Dedifferentiated amniotic fluid mesenchymal stem cell (primary cell): ENCODE measurements around the gene IL37.
A peak's percentile ranks its signal among the peaks of the same experiment; 100 is the strongest.
"Not testable (repeated sequence)": the region's sequence is repeated elsewhere in the genome, so short reads cannot be mapped to it uniquely, and the experiment has no call there.

Experiments
- DNase-seq: peaks from one replicate; pipeline ENCODE4 v3.0.0-alpha.2; 2016; ENCODE audit errors: extremely low spot score

IL37 gene

DNA sequence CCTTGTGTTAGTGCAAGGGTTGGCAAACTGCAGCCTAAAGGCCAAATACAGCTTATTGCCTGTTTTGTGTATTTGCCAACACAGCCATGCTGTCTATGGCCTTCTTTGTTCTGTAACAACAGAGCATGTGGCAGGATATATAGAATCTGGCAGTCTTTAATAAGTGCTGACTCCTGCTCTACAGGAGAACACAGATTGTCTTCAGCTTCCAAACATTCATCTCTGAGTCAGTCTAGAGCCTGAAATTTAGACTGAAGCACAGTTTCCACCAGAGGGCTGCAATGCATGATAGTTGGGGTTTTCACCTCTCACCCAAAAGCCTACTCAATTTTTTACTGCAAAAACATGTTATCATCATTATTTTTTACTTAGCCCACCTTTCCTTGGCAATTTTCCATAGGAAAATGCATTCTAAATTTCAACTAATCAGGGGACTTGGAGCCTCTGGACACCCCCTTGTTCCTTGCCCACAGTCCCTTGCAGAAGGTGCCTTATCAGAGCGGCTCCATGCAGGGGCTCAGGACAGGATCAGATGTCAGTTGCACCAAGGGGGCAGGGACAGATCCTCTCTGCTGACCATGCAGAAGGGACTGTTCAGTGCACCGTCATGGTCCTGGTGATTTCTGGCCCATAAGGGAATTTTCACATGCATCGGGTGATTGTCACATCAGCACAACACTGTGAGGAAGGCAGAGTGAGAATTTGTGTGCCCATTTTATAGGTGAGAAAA is 12.4 kb downstream of the IL37 start:
- no peak for DNase-seq

DNA sequence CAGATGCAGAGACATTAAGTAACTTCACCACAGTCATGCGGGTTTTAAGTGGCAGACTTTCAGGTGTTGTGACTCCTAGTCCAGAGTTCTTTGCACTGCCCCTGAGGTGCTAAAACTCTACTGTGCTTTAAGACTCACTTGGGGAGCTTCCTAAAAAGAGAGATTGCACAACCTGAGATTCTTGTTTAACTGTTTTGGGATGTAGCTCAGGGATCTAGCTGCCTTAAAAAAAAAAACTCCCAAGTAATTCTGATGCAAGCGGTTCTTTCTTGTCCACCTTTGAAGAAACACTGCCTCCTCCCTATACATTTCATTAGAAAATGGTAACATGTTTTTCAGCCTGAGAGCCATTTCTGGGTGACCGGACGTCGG is 13.0 kb downstream of the IL37 start:
- DNase-seq: no peak

DNA sequence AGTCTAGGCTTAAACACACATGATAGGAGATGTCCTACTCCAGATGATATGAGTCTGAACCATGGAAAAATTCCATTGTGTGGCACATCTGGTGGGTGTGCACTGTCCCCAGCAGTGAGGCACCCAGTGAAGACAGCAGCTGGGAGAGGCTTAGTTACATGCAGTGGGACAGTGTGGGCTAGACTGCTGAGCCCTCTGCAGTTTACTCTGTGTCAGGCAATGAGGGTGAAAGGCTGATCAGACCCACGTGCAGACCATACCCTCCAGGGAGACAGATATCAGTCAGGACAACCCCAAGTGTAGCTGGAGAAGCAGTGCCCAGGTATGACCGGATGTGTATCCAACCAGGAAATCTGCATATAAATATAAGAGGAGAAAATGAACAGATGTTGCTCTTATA is 13.4 kb downstream of the IL37 start:
- DNase-seq: no peak

DNA sequence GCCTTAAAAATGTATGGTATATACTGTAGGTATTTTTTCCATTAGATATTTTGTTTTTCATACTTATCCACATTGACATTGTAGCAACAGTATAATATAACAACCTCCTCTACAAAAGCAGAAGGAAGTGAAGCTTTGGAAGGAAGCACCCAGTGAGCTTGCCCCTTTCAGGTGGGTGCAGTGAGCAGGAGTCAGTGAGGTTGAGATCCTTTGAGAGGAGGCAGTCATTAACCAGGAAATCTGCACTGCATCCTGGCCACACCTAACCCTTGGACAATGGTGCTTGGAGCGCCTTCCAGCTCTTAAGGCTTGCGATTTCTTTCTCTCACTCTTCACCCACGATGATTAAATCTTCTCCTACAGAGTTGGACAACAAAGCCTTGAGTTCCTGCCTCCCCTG is 13.9 kb downstream of the IL37 start:
- DNase-seq: no peak

DNA sequence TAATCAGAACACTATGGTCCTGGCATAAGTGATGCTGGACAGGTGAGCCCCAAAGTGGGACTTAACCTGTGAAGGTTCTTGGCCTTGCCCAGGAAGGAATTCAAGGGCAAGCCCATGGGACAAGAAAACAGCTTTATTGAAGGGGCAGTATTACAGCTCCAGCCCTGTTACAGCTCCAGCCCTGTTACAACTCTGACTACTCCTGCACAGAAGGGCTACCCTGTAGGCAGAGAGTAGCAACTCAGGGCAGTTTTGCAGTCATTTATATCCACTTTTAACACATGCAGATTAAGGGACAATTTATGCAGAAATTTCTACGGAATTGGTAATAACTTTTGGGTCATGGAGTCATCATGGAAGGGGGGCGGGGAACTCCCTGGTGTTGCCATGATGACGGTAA is 15.7 kb downstream of the IL37 start:
- DNase-seq: no peak

DNA sequence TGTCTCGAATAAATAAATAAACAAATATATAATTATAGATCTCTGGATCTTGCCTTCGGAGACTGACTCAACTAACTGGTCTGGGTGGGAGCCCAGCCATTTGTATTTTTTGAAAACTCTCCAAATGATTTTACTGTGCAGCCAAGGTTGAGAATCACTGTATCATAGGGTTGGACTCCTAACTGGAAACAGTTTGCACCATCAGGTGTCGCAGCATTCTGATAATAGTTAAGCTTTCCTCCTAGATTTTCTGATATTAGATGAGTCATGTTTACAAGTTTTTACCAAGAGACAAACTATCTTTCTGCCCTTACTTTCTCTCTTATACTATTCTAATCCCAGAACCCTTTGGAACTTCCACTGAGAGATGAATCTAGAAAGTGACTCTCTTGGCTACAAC is 16.8 kb downstream of the IL37 start:
- DNase-seq: no peak

DNA sequence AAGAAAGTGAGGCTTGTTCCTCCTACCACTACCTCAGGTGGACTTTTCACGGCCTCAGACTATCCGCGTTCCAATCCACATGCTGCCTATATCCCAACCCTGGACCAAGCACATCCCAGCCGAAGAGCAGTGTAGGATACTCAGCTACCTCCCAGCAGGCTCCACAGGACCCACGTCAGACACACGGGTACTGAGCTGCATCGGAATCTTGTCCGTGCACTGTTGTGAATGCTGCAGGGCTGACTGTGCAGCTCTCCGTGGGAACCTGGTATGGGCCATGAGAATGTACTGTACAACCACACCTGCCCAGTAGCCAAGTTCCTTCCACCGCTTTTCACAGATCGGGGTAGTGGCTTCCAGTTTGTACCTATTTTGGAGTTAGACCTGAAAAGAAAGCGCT is 22.3 kb downstream of the IL37 start:
- no peak for DNase-seq

DNA sequence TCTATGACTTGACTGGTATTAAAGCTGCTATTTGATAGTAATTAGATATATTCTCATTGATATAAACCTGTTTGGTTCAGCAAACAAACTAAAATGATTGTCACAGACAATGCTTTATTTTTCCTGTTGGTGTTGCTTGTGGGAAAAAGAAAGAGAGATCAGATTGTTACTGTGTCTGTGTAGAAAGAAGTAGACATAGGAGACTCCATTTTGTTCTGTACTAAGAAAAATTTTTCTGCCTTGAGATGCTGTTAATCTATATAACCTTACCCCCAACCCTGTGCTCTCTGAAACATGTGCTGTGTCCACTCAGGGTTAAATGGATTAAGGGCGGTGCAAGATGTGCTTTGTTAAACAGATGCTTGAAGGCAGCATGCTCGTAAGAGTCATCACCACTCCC is 23.2 kb downstream of the IL37 start:
- not testable (repeated sequence) for DNase-seq

DNA sequence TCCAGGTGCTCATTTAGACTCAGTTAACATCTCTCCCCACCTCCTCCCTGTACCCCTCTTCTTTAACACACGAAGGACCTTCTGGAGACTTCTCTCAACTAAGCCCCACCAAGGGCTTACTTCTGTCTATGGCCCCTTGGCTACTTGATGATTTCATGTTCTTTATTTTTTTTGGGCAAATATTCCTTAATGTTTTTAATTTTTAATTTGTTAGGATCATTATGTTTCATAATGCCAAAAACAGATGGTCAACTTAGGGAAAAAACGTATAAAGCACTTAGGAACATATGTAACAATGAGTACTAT is 25.9 kb downstream of the IL37 start:
- no peak for DNase-seq

DNA sequence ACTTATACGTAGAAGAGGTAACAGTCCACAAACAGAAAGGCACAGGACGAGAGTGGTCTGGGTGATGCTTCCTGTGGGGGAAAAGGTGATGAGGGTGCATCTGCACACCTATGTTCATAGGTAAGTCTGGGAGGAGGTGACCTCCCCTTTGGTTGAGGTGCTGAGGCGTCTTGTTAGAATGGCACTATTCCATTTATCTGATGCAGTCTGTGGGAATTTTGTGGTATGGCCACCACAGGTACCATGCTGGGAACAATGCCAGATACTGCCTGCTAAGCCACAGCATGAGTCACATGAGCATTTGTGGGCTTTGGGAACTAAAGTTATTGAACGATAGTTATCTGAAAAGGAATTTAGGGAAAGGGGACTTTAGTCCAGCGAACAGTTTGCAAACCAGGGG is 27.9 kb downstream of the IL37 start:
- no peak for DNase-seq

DNA sequence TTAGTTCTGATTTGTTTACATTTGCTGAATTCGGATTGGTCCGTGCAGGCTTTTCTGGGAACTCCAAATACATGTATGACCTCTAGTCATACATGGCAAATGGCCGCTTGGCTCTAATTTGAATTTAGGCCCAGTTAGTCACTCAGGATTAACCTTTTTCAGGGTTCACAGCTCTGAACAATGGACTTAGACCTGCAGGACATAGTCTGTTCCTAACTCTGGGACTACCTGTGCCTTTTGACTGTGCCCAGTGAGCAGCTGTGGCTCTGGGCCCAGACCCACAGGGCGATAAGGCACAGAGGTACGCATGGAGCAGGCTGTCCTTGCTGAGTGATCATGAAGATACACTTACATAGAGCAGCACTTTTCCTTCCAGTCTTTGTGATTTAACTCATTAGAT is 28.5 kb downstream of the IL37 start:
- DNase-seq: no peak

DNA sequence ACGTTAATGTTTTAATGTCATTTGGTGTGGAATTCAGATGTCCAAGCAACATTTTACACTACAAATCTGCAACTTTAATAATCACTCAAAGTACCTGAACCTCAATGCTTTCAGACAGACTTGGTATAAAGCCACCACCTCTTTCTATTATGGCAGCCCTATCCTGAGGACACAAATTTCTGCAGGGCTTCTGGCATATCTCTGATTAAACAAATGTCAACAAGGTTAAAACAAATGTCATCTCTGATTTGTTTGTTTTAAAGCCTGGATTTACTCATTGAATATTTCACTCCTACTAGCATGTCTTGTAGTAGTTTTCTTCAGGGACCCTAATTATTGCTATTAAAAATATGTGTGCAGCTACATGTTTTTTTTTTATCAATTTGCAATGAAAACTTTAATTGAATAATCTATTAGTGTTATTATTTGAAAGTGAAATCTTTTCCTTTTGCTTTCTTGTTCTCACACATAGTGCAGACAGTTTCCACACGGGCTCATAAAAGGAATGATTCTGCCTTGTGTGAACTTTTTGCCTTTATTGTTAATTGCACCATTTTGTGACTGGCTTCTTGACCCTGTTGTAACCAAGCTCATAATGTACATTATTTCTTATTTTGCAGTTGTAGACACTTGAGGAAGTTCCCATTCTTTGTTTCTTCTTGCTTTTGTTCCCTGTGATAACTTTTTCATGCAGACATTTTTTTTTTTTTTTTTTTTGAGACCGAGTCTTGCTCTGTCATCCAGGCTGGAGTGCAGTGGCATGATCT is 30.1 kb downstream of the IL37 start:
- DNase-seq: no peak

DNA sequence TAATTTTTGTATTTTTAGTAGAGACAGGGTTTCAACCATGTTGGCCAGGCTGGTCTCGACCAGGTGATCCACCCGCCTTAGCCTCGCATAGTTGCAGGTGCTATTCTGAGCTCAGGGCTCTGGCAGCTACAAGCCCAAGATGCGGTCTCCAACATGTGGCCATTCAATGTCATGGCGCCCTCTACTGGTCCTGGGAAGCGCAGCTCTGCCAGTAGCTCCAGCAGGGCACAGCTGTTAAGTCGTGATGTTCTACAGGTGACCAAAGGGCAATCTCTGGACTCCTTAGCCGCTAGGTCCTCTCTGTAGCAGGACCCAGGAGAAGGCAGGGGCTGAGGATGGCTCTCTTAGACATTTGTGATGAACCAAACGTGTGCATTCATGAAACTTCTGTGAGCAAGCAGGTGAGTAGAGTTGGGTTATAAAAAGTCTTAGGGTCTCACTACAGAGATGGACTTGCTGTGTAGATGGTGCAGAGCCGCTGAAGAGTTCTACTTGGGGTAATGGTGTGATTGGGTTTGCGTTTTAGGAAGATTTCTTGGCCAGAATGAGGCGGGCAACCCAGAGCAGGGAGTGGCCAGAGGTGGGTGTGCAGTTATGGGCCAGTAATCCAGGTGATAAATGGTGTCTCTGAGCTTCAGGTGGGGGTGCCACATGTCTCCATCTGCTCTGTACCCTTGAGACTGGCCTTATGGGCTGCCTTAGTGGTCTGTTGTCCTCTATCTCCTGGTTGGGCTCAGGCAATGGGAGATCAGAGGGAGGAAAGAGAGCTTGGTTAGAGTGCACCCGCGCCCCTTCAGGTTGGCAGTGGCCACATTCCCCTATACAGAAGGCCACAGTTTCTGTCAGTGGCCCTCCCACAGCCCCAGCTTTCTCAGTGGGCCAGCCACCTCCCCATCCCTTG is 31.0 kb downstream of the IL37 start:
- DNase-seq: peak; percentile 55

DNA sequence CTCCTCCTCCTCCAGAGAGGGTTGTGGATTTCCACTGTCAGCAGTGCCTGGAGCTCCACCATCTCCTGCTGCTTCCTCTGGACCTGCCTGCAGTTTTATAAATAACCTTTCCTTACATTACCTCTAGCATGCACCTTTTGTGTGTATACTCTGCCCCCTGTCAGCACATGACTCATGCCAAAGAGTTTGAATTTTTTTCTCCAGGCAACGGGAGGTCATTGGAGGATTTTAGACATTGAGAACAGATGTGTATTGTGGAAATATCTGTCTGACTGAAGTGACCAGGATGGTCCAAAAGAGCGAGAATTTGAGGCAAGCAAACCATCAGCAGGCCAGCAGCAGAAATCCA is 31.7 kb downstream of the IL37 start:
- DNase-seq: no peak

DNA sequence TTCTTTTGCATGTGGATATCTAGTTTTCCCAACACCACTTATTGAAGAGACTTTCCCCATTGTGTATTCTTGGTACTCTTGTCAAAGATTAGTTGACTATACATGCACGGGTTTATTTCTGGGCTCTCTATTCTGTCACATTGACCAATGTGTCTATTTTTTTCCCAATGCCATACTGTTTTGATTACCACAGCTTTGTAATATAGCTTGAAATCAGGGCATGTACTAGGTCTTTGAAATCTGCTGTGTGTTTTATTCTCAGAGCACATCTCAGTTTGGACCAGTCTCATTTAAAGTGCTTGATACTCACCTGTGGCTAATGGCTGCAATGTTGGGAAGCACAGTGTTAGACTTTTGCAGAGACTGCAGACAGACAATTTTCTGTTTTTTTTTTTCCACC is 34.0 kb downstream of the IL37 start:
- no peak for DNase-seq

DNA sequence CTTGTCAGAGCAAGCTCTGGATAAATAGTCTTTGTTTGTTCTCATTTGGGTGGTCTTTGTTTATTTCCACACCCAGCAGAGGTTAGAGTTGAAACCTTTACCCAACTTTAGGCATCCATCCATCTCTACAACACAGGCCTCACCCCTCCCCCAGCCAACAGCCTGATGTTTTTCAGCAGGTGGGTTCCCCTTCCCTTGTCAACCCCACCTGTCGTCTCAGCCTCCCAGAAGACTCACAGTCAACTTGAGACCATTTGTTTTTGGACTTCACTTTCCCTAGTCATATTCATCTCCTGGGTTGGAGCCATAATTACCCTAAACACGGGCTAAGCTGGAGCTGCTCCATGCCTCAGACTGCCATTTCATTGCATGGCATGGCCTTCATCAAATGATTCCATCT is 35.1 kb downstream of the IL37 start:
- no peak for DNase-seq

DNA sequence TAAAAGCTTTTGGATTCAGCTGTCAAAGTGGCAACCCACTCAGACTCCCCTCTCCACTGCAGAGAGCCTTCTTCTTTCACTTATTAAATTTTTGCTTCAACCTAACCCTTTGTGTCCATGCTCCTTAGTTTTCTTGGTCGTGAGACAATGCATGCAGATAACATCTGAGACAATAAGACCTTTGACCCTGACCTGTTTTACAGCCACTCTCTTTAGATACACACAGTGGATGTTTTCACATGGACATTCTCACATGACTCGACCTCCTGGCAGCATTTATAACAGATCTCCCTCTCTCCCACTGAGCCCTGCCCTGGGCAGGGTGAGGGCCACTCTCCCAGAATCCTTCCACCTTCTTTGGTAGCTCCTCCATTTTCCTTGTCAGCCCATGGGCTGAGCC is 36.4 kb downstream of the IL37 start:
- no peak for DNase-seq

DNA sequence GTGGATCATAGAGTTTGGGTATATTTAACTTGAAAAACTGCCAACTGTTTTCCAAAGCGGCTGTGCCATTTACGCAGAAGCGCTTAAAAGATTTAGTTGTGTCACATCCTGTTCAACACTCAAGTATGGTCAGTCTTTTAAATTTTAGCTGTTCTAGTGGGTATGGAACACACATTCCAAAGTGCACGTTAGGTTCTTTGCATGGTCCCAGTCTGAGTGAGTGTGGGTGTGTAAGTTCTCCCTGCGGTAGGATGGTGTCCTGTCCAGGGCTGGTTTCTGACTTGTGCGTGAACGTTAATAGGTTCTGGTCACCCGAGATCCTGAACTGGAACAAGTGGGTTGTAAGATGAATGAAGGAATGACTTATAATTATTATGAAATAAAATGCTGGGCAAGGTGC is 38.5 kb downstream of the IL37 start:
- DNase-seq: no peak

DNA sequence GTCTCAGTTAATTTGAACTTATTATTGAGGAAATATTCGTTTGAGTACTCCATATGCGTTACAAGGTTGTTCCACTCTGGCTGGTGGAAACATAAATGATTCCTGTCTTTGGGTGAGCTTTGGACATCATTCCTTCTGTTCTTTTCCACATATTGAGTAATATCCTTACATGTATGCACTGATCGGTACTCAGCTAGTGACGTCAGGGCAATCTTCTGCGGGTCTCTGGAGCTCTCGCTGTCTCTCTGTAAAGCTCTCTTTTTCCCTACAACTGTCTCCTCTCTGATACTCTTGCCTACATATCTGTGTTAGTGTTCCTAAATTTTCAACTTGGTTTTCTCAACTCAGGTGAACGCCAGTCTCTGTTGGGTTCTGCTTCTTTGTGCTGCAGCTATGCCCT is 43.4 kb downstream of the IL37 start:
- no peak for DNase-seq

DNA sequence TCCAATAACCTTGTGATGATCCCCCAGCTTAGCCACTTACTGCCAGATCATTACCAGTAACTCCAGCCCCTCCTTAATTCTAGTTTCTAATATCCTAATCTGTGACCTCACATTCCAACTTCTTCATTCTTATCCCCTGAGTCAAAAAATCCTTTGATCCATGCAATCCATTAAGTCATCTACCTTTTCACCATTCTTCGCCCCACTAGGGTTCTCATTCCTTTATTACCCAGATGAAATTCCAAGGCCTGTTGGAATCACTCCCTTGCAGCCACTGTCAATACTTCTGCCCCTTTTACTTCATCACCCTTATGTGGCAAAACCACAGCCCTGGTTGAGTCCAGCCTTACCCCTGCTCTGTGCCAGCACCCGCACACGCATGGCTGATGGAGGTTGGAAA is 46.5 kb downstream of the IL37 start:
- DNase-seq: no peak

DNA sequence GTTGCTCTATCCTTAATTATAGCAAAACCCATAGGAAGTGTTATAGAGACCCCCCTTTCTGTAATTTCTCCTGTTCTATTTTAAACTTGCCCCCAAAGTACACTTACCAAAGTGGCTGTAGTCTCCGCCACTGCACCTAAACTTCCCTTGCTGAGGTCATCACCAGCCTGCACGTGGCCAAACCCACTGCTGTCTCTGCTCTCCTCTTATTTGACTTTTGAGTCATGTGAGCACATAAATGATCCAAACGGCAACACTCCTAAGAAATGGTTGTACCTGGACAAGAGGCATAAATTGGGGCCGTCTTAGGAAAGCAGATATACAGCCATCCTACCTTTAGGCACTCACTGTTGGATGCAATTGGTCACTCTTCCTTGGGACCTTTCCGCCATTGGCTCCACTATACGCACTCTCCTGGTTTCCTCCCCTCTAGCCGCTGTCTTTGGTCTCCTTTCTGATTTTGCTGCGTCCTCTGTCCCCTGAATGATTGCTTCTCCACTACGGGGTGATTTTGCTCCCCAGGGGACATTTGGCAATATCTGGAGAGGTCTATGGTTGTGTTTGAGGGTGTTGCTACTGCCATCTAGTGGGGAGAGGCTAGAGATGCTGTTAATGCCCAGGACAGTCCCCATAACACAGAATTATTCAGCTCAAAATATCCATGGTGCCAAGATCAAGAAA is 47.6 kb downstream of the IL37 start:
- peak; percentile 56 for DNase-seq

DNA sequence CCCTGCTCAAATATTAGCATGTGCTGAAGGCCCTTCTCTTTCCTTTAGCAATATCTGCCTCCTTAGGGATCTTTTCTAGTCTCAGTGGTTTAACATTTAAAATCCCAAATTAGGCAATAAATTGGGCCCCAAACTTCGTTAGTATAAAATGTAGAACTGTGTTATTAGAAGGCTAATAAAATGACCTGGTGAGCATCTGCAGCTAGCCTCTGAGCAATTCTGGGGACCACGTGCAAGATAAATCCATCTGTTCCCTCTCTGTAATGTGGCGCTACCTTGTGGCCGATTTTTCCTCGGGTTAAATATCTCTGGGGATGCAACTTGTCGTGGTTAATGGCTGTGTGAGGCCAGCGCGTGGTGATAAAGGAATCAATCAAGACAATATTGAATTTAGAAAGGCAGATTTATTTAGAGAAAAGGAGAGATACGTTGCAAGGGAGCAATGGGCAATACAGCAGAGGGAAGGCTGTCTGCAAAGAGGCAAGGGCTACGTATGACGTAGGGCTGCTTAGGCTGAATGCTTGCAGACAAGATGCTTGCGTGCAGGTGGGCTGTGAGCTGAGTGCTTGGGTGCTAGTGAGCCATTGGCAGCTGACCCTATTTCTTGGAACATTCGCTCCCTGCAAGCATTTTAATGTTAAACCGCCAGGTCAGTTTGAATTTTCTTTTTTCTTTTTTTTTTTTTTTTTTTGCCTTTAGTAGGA is 48.3 kb downstream of the IL37 start:
- no peak for DNase-seq
